ENCODE measurements around the gene C4BPA.

GRCh38 chr1:207056673-207057072 lies 47.4 kb upstream of the C4BPA start:
- TF ChIP-seq CTCF (IDR thresholded peaks at IDR 0.05; ENCODE audit: low read length) (no peak), EZH2 (IDR thresholded peaks at IDR 0.05; ENCODE audit: borderline replicate concordance, low read length) (no peak)
